Embryonic facial prominence (tissue), 1 donor: ENCODE measurements around the gene EXTL2.
"Not testable (repeated sequence)": the region's sequence is repeated elsewhere in the genome, so short reads cannot be mapped to it uniquely, and the experiment has no call there.

Source experiments
- DNase-seq: peaks from one replicate; pipeline ENCODE4 v3.0.0-alpha.2; 2016; ENCODE audit errors: extremely low spot score

EXTL2 gene

DNA sequence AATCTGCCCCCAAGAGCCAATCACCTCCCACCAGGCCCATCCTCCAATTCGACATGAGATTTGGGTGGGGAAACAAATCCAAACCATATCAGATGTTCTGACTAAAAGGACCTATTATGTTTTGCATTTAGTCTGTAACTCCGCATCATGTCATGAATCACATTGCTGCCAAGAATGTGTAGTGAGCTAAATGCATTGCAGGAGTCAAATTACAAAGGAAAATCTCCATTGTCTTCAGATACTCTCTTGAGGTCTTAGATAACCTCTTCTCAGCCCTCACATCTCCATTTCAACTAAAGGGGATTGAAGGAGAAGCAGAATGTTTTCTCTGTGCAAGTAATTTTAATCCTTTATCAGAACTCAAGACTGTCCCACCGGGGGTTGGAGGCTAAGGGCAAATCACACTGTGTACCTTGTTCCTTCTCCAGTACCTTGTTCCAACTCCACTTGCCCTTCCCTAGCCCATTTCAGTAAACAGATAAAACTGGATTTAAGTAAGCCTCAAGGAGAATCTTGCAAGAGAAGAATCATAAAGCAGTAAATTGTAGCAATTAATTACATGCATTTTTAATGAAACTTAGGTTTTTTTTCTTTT, 34.1 kb downstream of the EXTL2 start:
- DNase-seq = no peak

- not testable (repeated sequence) for DNase-seq
Measured at GRCh38 chr1:100855116-100855515, 39.5 kb downstream of the EXTL2 start.

DNA sequence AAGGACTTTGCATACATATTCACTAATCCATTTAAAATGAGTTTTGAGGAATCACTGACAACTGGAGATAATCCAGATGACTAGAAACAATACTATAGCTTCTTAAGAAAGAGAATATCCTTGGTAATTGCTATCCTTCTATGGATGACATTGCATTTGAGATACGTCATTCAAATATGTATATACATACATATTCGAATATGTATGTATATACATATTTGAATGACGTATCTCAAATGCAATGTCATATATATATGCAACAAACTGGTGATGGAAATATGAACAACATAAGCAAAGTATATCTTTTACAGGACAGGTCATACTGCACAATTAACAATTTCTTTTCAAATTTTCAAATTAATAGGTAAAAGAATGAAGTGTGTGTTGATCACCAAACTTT, 41.7 kb downstream of the EXTL2 start:
- no peak for DNase-seq

- DNase-seq = no peak
Measured at GRCh38 chr1:100851726-100852125, 42.9 kb downstream of the EXTL2 start.

- no peak for DNase-seq
Measured at GRCh38 chr1:100847361-100848082, 47.1 kb downstream of the EXTL2 start.

DNA sequence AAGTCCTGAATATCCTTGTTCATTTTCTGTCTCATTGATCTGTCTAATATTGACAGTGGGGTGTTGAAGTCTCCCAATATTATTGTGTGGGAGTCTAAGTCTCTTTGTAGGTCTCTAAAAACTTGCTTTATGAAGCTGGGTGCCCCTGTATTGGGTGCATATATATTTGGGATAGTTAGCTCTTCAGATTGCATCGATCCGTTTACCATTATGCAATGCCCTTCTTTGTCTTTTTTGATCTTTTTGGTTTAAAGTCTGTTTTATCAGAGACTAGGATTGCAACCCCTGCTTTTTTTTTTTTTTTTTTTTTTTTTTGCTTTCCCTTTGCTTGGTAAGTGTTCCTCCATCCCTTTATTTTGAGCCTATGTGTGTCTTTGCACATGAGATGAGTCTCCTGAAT, 51.5 kb downstream of the EXTL2 start:
- not testable (repeated sequence) for DNase-seq

- no peak for DNase-seq
Measured at GRCh38 chr1:100835866-100836842, 58.5 kb downstream of the EXTL2 start.

GRCh38 chr1:100834777-100835660, 59.6 kb downstream of the EXTL2 start:
- no peak for DNase-seq

GRCh38 chr1:100832694-100833428, 61.8 kb downstream of the EXTL2 start:
- DNase-seq = no peak

DNA sequence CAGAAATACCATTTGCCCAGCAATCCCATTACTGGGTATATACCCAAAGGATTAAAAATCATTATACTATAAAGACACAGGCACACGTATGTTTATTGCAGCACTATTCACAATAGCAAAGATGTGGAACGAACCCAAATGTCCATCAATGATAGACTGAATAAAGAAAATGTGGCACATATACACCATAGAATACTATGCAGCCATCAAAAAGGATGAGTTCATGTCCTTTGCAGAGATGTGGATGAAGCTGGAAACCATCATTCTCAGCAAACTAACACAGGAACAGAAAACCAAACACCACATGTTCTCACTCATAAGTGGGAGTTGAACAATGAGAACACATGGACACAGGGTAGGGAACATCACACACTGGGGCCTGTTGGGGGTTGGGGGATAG, 69.0 kb downstream of the EXTL2 start:
- DNase-seq = not testable (repeated sequence)
